Calu3 (cell line): Measurements from ENCODE around the gene DHTKD1. TPM values are rescaled to one million over a fixed set of nuclear protein-coding genes. Genes with fewer than 3 reads are reported as not detected.
"Not testable (repeated sequence)": the region's sequence is repeated elsewhere in the genome, so short reads cannot be mapped to it uniquely, and the experiment has no call there.

Source experiments
- BruUV-seq: library from RNA; stranded (reverse); fragments of 400-500 nt; replicated peaks from 2 replicates; lab custom pipeline; 2021; lab: Mats Ljungman, UMichigan
- CTCF ChIA-PET: fragments of 300-600 bp; sonication (Branson Sonifier 250); formaldehyde crosslinking; loops from one replicate; lab custom pipeline; 2022; ENCODE audit warnings: antibody characterized with exemption; lab: Charles Lee
- DNase-seq: peaks from one replicate; pipeline ENCODE4 v3.0.0; 2022
- H3K27ac Mint-ChIP-seq: one replicate; pipeline ENCODE4 v1.8.0; 2022; ENCODE audit warnings: mixed read lengths; ENCODE audit not compliant: unreplicated experiment
- H3K27me3 Mint-ChIP-seq: one replicate; pipeline ENCODE4 v1.8.0; 2022; ENCODE audit warnings: mixed read lengths; ENCODE audit not compliant: unreplicated experiment
- H3K36me3 Mint-ChIP-seq: one replicate; pipeline ENCODE4 v1.8.0; 2022; ENCODE audit warnings: mild to moderate bottlenecking, moderate library complexity, mixed read lengths; ENCODE audit not compliant: insufficient read depth, unreplicated experiment
- H3K4me1 Mint-ChIP-seq: one replicate; pipeline ENCODE4 v1.8.0; 2022; ENCODE audit warnings: mild to moderate bottlenecking, low read depth, mixed read lengths; ENCODE audit not compliant: unreplicated experiment
- H3K4me3 Mint-ChIP-seq: one replicate; pipeline ENCODE4 v1.8.0; 2022; ENCODE audit warnings: mild to moderate bottlenecking, low read depth, moderate library complexity, mixed read lengths; ENCODE audit not compliant: unreplicated experiment
- H3K9me3 Mint-ChIP-seq: one replicate; pipeline ENCODE4 v1.8.0; 2022; ENCODE audit warnings: low read depth, mixed read lengths; ENCODE audit not compliant: unreplicated experiment
- intact Hi-C: fragments of 100-400 bp; cut with micrococcal nuclease; formaldehyde crosslinking; loops from one replicate; pipeline ENCODE4 v1.10.0; 2022; ENCODE audit not compliant: unreplicated experiment
- total RNA-seq: library from RNA; stranded (reverse); gene quantifications from 2 replicates; pipeline ENCODE4 v1.2.3, GENCODE V29; 2022
- TF ChIP-seq, protein P1 (sequence below): fragments of 200-600 bp; IDR thresholded peaks from one replicate; pipeline ENCODE4 v1.8.0; 2022; ENCODE audit warnings: antibody characterized with exemption; ENCODE audit not compliant: unreplicated experiment

DHTKD1 gene
- total RNA-seq, 1 experiment from 2014 or later, result 29.4 TPM

DNA sequence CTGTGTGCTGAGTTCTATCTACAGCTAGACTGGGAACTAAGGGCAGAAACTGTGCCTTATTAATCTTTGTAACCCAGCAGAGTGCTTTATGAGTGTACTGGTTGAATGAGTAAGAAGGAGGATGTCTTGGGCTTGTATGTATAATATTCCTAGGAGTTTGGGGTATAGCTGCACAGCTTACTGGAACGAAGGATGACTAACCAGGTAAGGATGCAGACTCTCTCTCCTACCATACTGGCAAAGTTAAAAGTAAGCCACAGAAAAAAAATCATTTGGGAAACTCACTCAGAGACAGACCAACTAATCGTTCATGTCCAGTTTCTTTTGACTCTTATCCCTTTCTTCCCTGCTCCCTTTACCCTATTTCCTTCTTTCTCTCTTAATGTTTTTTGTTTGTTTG is 1.4 kb upstream of the DHTKD1 start:
- peaks cover 17% of the 10 kb centered on the region for H3K4me1 Mint-ChIP-seq
- H3K27me3 Mint-ChIP-seq, result no peaks in the 10 kb centered on the region
- intact Hi-C loops, result no loop called here
- H3K27ac Mint-ChIP-seq, result no peak overlapping the region
- CTCF ChIA-PET, result interaction anchor here (0.6 kb wide), 1 partner anchor 263 kb away, joined by 3 read pairs; no protein-coding TSS in a partner anchor
- TF ChIP-seq, protein P1, sequence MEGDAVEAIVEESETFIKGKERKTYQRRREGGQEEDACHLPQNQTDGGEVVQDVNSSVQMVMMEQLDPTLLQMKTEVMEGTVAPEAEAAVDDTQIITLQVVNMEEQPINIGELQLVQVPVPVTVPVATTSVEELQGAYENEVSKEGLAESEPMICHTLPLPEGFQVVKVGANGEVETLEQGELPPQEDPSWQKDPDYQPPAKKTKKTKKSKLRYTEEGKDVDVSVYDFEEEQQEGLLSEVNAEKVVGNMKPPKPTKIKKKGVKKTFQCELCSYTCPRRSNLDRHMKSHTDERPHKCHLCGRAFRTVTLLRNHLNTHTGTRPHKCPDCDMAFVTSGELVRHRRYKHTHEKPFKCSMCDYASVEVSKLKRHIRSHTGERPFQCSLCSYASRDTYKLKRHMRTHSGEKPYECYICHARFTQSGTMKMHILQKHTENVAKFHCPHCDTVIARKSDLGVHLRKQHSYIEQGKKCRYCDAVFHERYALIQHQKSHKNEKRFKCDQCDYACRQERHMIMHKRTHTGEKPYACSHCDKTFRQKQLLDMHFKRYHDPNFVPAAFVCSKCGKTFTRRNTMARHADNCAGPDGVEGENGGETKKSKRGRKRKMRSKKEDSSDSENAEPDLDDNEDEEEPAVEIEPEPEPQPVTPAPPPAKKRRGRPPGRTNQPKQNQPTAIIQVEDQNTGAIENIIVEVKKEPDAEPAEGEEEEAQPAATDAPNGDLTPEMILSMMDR, result no peak
- H3K9me3 Mint-ChIP-seq, result no peaks in the 10 kb centered on the region
- no peak for DNase-seq
- H3K4me3 Mint-ChIP-seq, result no peak overlapping the region
- peaks cover 16% of the 10 kb centered on the region for H3K36me3 Mint-ChIP-seq
- no TSS peak for BruUV-seq

DNA sequence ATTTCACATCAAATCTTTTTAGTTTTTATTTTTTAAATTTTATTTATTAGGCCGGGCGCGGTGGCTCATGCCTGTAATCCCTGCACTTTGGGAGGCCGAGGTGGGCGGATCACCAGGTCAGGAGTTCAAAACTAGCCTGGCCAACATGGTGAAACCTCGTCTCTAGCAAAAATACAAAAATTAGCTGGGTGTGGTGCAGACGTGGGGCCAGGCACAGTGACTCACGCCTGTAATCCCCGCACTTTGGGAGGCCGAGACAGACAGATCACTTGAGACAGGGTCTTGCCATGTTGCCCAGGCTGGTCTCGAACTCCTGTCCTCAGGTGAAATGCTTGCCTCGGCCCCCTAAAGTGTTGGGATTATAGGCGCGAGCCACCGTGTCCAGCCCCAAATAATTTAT is 2.7 kb downstream of the DHTKD1 start:
- DNase-seq, H3K9me3 Mint-ChIP-seq, H3K27me3 Mint-ChIP-seq, CTCF ChIA-PET, H3K4me3 Mint-ChIP-seq, H3K27ac Mint-ChIP-seq, BruUV-seq, intact Hi-C loops: not testable (repeated sequence)
- H3K4me1 Mint-ChIP-seq, result peaks cover 17% of the 10 kb centered on the region
- peaks cover 16% of the 10 kb centered on the region for H3K36me3 Mint-ChIP-seq

DNA sequence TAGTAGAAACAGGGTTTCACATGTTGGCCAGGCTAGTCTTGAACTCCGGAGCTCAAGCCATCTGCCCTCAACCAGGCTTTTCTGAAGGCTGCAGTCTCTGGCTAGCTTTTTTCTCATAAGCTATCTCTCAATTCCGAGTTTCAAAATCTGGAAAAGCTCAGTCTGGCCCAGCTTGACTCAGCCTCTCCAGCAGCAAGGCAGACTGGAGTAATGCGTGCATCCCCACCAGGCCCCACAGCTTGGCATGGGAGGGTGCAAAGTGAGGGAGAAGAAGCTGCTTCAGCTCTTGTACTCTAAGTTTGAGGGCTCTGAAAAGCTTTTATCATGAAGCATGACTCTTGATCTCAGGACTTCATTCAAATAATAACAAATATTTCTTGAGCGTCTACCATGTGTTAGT is 4.8 kb downstream of the DHTKD1 start:
- no peaks in the 10 kb centered on the region for H3K9me3 Mint-ChIP-seq
- CTCF ChIA-PET, result no interaction called here
- DNase-seq, result no peak
- intact Hi-C loops, result no loop called here
- no TSS peak for BruUV-seq
- H3K4me1 Mint-ChIP-seq, result peaks cover 9% of the 10 kb centered on the region
- no peak overlapping the region for H3K27ac Mint-ChIP-seq
- H3K36me3 Mint-ChIP-seq, result peaks cover 13% of the 10 kb centered on the region
- no peak overlapping the region for H3K4me3 Mint-ChIP-seq
- TF ChIP-seq, protein P1, result no peak
- H3K27me3 Mint-ChIP-seq, result no peaks in the 10 kb centered on the region

DNA sequence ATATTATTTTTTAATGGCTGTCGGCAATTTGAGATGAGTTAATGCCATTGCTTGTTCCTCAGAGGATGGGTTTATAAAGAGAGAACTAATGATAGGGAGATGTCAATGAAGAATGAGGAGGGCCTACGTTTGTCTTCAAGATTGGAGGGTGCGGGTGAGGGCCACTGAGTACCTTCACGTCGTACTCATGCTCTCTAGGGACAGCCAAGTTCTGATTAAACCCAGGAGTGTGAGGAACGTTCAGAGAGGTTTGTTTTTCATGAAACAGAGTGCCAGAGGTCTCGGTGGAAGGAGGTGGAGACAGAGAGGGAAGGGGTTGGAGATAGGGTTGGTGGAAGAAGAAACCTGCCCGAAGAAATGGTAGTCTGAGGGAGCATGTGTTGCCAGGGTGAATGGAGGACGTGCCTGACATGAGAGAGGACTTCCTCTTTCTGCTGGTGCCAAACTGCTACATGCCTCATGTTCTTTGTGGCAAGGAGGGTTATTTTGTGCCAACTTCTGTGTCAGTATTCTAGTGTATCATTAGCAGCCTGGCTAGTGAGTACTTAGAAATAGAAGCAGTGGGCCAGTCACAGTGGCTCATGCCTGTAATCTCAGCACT is 8.9 kb downstream of the DHTKD1 start:
- BruUV-seq, result no TSS peak
- TF ChIP-seq, protein P1, result no peak
- H3K4me3 Mint-ChIP-seq, result no peak overlapping the region
- no peaks in the 10 kb centered on the region for H3K27me3 Mint-ChIP-seq
- H3K9me3 Mint-ChIP-seq, result no peaks in the 10 kb centered on the region
- DNase-seq, result no peak
- no peak overlapping the region for H3K27ac Mint-ChIP-seq
- intact Hi-C loops, result no loop called here
- H3K36me3 Mint-ChIP-seq, result peaks cover 7% of the 10 kb centered on the region
- no peaks in the 10 kb centered on the region for H3K4me1 Mint-ChIP-seq
- CTCF ChIA-PET, result no interaction called here

DNA sequence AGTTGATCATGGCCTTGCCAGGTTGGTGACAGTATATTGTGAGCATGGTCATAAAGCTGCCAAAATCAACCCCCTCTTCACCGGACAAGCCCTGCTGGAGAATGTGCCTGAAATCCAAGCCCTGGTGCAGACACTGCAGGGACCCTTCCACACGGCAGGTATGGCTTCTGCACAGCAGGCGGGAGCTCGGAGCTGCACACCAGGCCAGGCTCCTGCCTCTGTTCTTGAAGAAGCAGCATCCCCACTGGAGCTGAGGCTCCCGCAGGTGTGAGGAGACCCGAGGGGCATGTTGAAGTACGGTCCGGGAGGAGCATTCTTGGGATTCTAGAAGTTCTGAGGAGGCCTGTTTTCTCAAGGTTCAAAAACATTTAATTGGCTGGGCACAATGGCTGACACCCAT is 12.7 kb downstream of the DHTKD1 start:
- Mint-ChIP-seq H3K9me3 (no peaks in the 10 kb centered on the region), H3K36me3 (peaks cover 7% of the 10 kb centered on the region), H3K27ac (no peak overlapping the region), H3K4me3 (no peak overlapping the region), H3K4me1 (no peaks in the 10 kb centered on the region), H3K27me3 (no peaks in the 10 kb centered on the region)
- intact Hi-C loops, result no loop called here
- DNase-seq, result no peak
- CTCF ChIA-PET, result no interaction called here
- BruUV-seq, result no TSS peak
- TF ChIP-seq, protein P1, result no peak
